DOHH2 (cell line): Measurements from ENCODE around the gene ZNF862.

Experiments
- H3F3A ChIP-seq: fragments of 200-600 bp; sonication (generic), shearing (Covaris generic); 2 replicates; pipeline ENCODE4 v1.6.0; 2016; ENCODE audit warnings: antibody characterized with exemption, mild to moderate bottlenecking; ENCODE audit not compliant: control insufficient read depth, insufficient read depth
- H3K27ac ChIP-seq: fragments of 200-600 bp; sonication (generic); 2 replicates; pipeline ENCODE4 v1.5.1; 2014; ENCODE audit warnings: low read depth, mild to moderate bottlenecking, low read length, moderate library complexity
- H3K27me3 ChIP-seq: fragments of 200-600 bp; sonication (generic); 2 replicates; pipeline ENCODE4 v1.6.1; 2014; ENCODE audit warnings: mild to moderate bottlenecking, low read length, mixed read lengths; ENCODE audit not compliant: control insufficient read depth
- H3K36me3 ChIP-seq: fragments of 200-600 bp; sonication (generic); 2 replicates; pipeline ENCODE4 v1.6.1; 2014; ENCODE audit warnings: mild to moderate bottlenecking, low read length, moderate library complexity, mixed read lengths; ENCODE audit not compliant: control insufficient read depth
- H3K4me1 ChIP-seq: fragments of 200-600 bp; sonication (generic); 2 replicates; pipeline ENCODE4 v1.6.1; 2014; ENCODE audit warnings: mild to moderate bottlenecking, low read length, mixed read lengths; ENCODE audit not compliant: control insufficient read depth
- H3K4me2 ChIP-seq: fragments of 200-600 bp; sonication (generic); 2 replicates; pipeline ENCODE4 v1.6.0; 2014; ENCODE audit warnings: mild to moderate bottlenecking, low read length, moderate library complexity
- H3K4me3 ChIP-seq: fragments of 200-600 bp; sonication (generic); 2 replicates; pipeline ENCODE4 v1.5.1; 2014; ENCODE audit warnings: mild to moderate bottlenecking, low read length, mixed read lengths
- H3K79me2 ChIP-seq: fragments of 200-600 bp; sonication (generic); 2 replicates; pipeline ENCODE4 v1.6.1; 2014; ENCODE audit warnings: mild to moderate bottlenecking, low read length, mixed read lengths; ENCODE audit not compliant: control insufficient read depth
- H3K9me2 ChIP-seq: fragments of 200-600 bp; sonication (generic); replicated peaks from 2 replicates; pipeline ENCODE4 v1.6.1; 2014; ENCODE audit warnings: mild to moderate bottlenecking, low read length, mixed read lengths; ENCODE audit not compliant: control insufficient read depth
- H3K9me3 ChIP-seq: fragments of 200-600 bp; sonication (generic); 2 replicates; pipeline ENCODE4 v1.6.1; 2014; ENCODE audit warnings: antibody characterized with exemption, low read length, mixed read lengths; ENCODE audit not compliant: control insufficient read depth, insufficient read depth
- H4K20me1 ChIP-seq: fragments of 200-600 bp; sonication (generic); 2 replicates; pipeline ENCODE4 v1.6.0; 2014; ENCODE audit warnings: low read depth, mild to moderate bottlenecking, antibody characterized with exemption, low read length, moderate library complexity; ENCODE audit not compliant: control insufficient read depth, insufficient read depth
- EZH2phosphoT487 ChIP-seq: fragments of 200-600 bp; sonication (generic); IDR thresholded peaks from 2 replicates; pipeline ENCODE4 v1.6.1; 2017; ENCODE audit warnings: borderline replicate concordance, mild to moderate bottlenecking, antibody characterized with exemption, low read length, moderate library complexity, mixed read lengths
- TF ChIP-seq, protein P1 (sequence below): fragments of 200-600 bp; sonication (generic); IDR thresholded peaks from one replicate; pipeline ENCODE4 v1.5.1; 2014; ENCODE audit warnings: antibody characterized with exemption, mild to moderate bottlenecking, low read depth, low read length; ENCODE audit not compliant: poor library complexity, severe bottlenecking

ZNF862 gene

DNA sequence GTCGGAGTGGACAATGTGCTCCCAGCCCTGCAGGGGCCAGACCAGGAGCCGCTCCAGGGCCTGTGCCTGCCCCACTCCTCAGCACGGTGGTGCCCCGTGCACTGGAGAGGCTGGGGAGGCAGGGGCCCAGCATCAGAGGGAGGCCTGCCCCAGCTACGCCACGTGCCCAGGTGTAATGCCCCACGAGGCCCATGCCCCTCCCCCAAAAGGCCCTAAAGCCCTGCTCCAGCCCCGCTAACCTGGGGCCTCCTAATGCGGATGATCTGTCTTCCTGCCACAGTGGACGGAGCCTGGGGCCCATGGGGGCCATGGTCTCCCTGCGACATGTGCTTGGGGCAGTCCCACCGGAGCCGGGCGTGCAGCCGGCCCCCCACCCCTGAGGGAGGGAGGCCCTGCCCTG is 23.7 kb upstream of the ZNF862 start:
- no peaks in the 10 kb centered on the region for H3K36me3 ChIP-seq
- no peak overlapping the region for H3K4me3 ChIP-seq
- H3K27me3 ChIP-seq = no peaks in the 10 kb centered on the region
- TF ChIP-seq, protein P1, sequence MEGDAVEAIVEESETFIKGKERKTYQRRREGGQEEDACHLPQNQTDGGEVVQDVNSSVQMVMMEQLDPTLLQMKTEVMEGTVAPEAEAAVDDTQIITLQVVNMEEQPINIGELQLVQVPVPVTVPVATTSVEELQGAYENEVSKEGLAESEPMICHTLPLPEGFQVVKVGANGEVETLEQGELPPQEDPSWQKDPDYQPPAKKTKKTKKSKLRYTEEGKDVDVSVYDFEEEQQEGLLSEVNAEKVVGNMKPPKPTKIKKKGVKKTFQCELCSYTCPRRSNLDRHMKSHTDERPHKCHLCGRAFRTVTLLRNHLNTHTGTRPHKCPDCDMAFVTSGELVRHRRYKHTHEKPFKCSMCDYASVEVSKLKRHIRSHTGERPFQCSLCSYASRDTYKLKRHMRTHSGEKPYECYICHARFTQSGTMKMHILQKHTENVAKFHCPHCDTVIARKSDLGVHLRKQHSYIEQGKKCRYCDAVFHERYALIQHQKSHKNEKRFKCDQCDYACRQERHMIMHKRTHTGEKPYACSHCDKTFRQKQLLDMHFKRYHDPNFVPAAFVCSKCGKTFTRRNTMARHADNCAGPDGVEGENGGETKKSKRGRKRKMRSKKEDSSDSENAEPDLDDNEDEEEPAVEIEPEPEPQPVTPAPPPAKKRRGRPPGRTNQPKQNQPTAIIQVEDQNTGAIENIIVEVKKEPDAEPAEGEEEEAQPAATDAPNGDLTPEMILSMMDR = no peak
- no peak for TF ChIP-seq EZH2phosphoT487
- no peaks in the 10 kb centered on the region for H3K79me2 ChIP-seq
- no peaks in the 10 kb centered on the region for H3F3A ChIP-seq
- no peaks in the 10 kb centered on the region for H3K9me3 ChIP-seq
- H3K9me2 ChIP-seq = no peaks in the 10 kb centered on the region
- no peaks in the 10 kb centered on the region for H3K4me1 ChIP-seq
- H3K27ac ChIP-seq = no peak overlapping the region
- no peak overlapping the region for H3K4me2 ChIP-seq
- 0 out of 2 replicates have a peak, but pooled peaks cover 3% of the 10 kb centered on the region for H4K20me1 ChIP-seq

DNA sequence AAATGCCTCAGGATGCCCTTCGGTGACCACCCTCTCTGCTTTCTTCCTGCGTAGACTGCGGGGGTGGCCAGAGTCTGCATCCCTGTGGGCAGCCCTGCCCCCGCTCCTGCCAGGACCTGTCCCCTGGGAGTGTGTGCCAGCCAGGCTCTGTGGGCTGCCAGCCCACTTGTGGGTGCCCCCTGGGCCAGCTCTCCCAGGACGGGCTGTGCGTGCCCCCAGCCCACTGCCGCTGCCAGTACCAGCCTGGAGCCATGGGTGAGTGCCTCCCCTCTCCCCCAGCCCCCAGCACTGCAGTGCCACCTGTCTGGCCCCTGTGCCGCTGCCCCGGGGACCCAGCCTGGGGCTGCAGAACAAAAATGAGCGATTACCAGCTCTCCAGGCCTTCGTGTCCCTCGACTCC is 23.1 kb upstream of the ZNF862 start:
- H3K4me2 ChIP-seq = no peak overlapping the region
- no peaks in the 10 kb centered on the region for H3K27me3 ChIP-seq
- H3K9me2 ChIP-seq = no peaks in the 10 kb centered on the region
- H3K9me3 ChIP-seq = no peaks in the 10 kb centered on the region
- no peaks in the 10 kb centered on the region for H3K79me2 ChIP-seq
- 0 out of 2 replicates have a peak, but pooled peaks cover 3% of the 10 kb centered on the region for H4K20me1 ChIP-seq
- no peaks in the 10 kb centered on the region for H3F3A ChIP-seq
- H3K4me3 ChIP-seq = no peak overlapping the region
- no peaks in the 10 kb centered on the region for H3K4me1 ChIP-seq
- no peaks in the 10 kb centered on the region for H3K36me3 ChIP-seq
- TF ChIP-seq EZH2phosphoT487 = no peak
- TF ChIP-seq, protein P1 = no peak
- no peak overlapping the region for H3K27ac ChIP-seq

DNA sequence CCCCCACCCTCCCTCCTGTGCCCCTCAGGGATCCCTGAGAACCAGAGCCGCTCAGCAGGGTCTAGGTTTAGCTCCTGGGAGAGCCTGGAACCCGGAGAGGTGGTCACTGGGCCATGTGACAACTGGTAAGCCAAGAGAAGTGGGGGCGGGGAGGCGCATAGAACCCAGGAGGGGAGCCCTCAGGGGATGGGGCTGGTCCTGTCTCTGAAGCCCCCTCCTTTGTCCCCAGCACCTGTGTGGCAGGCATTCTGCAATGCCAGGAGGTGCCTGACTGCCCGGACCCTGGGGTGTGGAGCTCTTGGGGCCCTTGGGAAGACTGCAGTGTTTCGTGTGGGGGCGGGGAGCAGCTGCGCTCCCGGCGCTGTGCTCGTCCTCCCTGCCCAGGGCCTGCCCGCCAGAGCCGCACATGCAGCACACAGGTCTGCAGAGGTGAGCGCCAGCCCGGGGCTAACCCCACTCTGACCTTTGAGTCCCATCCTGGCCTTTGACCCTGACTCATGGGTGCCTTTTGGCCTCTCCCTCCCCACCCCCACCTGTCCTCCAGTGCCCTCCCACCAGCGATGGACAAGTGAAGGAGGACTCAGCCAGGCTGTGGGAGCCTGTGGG is 22.4 kb upstream of the ZNF862 start:
- H3K79me2 ChIP-seq = no peaks in the 10 kb centered on the region
- no peaks in the 10 kb centered on the region for H3F3A ChIP-seq
- H3K9me2 ChIP-seq = no peaks in the 10 kb centered on the region
- H3K36me3 ChIP-seq = no peaks in the 10 kb centered on the region
- TF ChIP-seq EZH2phosphoT487 = no peak
- TF ChIP-seq, protein P1 = no peak
- H3K4me1 ChIP-seq = no peaks in the 10 kb centered on the region
- H3K27me3 ChIP-seq = no peaks in the 10 kb centered on the region
- no peak overlapping the region for H3K4me3 ChIP-seq
- H3K9me3 ChIP-seq = no peaks in the 10 kb centered on the region
- no peak overlapping the region for H3K27ac ChIP-seq
- no peak overlapping the region for H3K4me2 ChIP-seq
- H4K20me1 ChIP-seq = 0 out of 2 replicates have a peak, but pooled peaks cover 3% of the 10 kb centered on the region
